Activated CD8-positive, alpha-beta T cell treated with anti-CD3 and anti-CD28 coated beads for 36 hours (primary cell): ENCODE measurements around the gene L3MBTL4. TPM values are rescaled to one million over a fixed set of nuclear protein-coding genes. Genes with fewer than 3 reads are reported as not detected.

Experiments used
- ATAC-seq: fragments of 200-7000 bp; cut with Tn5 transposase; one replicate; pipeline ENCODE4 v1.10.0; 2021; ENCODE audit warnings: mild to moderate bottlenecking, moderate library complexity
- CTCF ChIA-PET: fragments of 350-600 bp; sonication (Branson Sonifier 250); formaldehyde crosslinking; loops from one replicate; lab custom pipeline; 2021; ENCODE audit warnings: antibody characterized with exemption; lab: Charles Lee
- POLR2A ChIA-PET: fragments of 350-600 bp; sonication (Branson Sonifier 250); formaldehyde crosslinking; loops from one replicate; lab custom pipeline; 2021; ENCODE audit warnings: antibody characterized with exemption; lab: Charles Lee
- DNase-seq: peaks from one replicate; pipeline ENCODE4 v3.0.0-alpha.2; 2020
- H3K27ac Mint-ChIP-seq: one replicate; pipeline ENCODE4 v1.8.0; 2021; ENCODE audit warnings: mild to moderate bottlenecking, mixed read lengths
- H3K27me3 Mint-ChIP-seq: one replicate; pipeline ENCODE4 v1.8.0; 2021; ENCODE audit warnings: mixed read lengths
- H3K36me3 Mint-ChIP-seq: one replicate; pipeline ENCODE4 v1.8.0; 2021; ENCODE audit warnings: low read depth, mixed read lengths
- H3K4me1 Mint-ChIP-seq: one replicate; pipeline ENCODE4 v1.8.0; 2021; ENCODE audit warnings: low read depth, mixed read lengths
- H3K4me3 Mint-ChIP-seq: one replicate; pipeline ENCODE4 v1.8.0; 2021; ENCODE audit warnings: mild to moderate bottlenecking, moderate library complexity, mixed read lengths
- H3K9me3 Mint-ChIP-seq: one replicate; pipeline ENCODE4 v1.8.0; 2021; ENCODE audit warnings: mixed read lengths
- CTCF ChIP-seq: fragments of 200-600 bp; IDR thresholded peaks from one replicate; pipeline ENCODE4 v1.8.0; 2022; ENCODE audit warnings: antibody characterized with exemption, mild to moderate bottlenecking
- intact Hi-C: fragments of 100-400 bp; cut with micrococcal nuclease; formaldehyde crosslinking; loops from one replicate; pipeline ENCODE4 v1.10.0; 2022
- total RNA-seq, 2 experiments: library from RNA; stranded (reverse); gene quantifications; one replicate each; pipeline ENCODE4 v1.2.3, GENCODE V29; 2021

Gene L3MBTL4
- total RNA-seq = not detected

GRCh38 chr18:6414723-6415417 is at the start of gene L3MBTL4:
TSS of gene L3MBTL4 (minus strand) at chr18:6414911. CDS start at chr18:6311625, 103,286 bp downstream.
- DNase-seq (no peak), ATAC-seq (peak; percentile 24)
- CTCF ChIA-PET = interaction anchor here (0.9 kb wide), 1 partner anchor 10 kb away, joined by 3 read pairs; no protein-coding TSS in a partner anchor
- POLR2A ChIA-PET = no interaction called here
- intact Hi-C loops = no loop called here
- Mint-ChIP-seq H3K27me3 (peaks cover 26% of the 10 kb centered on the region), H3K9me3 (peaks cover 4% of the 10 kb centered on the region), H3K27ac (no peak within 1 kb of the TSS), H3K4me1 (peaks cover 5% of the 10 kb centered on the region), H3K36me3 (peaks cover 1% of the 10 kb centered on the region), H3K4me3 (peak within 1 kb of the TSS; percentile 63)
- no peak for TF ChIP-seq CTCF

- Mint-ChIP-seq H3K27ac (no peak overlapping the region), H3K4me3 (no peak overlapping the region), H3K9me3 (no peaks in the 10 kb centered on the region), H3K27me3 (no peaks in the 10 kb centered on the region), H3K36me3 (no peaks in the 10 kb centered on the region), H3K4me1 (no peaks in the 10 kb centered on the region)
- TF ChIP-seq CTCF = no peak
- intact Hi-C loops = no loop called here
- DNase-seq (no peak), ATAC-seq (no peak)
- ChIA-PET POLR2A (no interaction called here), CTCF (no interaction called here)
Observed at GRCh38 chr18:6452194-6452593, 37.5 kb upstream of the L3MBTL4 start.

- ATAC-seq = no peak
- CTCF ChIA-PET = no interaction called here
- no peak overlapping the region for H3K4me3 Mint-ChIP-seq
- no peaks in the 10 kb centered on the region for H3K4me1 Mint-ChIP-seq
- TF ChIP-seq CTCF = no peak
- intact Hi-C loops = no loop called here
- no peak overlapping the region for H3K27ac Mint-ChIP-seq
- POLR2A ChIA-PET = no interaction called here
- no peak for DNase-seq
- H3K36me3 Mint-ChIP-seq = no peaks in the 10 kb centered on the region
- no peaks in the 10 kb centered on the region for H3K9me3 Mint-ChIP-seq
- no peaks in the 10 kb centered on the region for H3K27me3 Mint-ChIP-seq
Observed at GRCh38 chr18:6449213-6449612, 34.5 kb upstream of the L3MBTL4 start.

GRCh38 chr18:6444466-6445228 is 29.9 kb upstream of the L3MBTL4 start:
- no peak for ATAC-seq
- POLR2A ChIA-PET = no interaction called here
- no peak overlapping the region for H3K4me3 Mint-ChIP-seq
- no peaks in the 10 kb centered on the region for H3K27me3 Mint-ChIP-seq
- no peak for DNase-seq
- CTCF ChIA-PET = no interaction called here
- H3K4me1 Mint-ChIP-seq = no peaks in the 10 kb centered on the region
- intact Hi-C loops = no loop called here
- TF ChIP-seq CTCF = no peak
- no peaks in the 10 kb centered on the region for H3K9me3 Mint-ChIP-seq
- no peaks in the 10 kb centered on the region for H3K36me3 Mint-ChIP-seq
- H3K27ac Mint-ChIP-seq = no peak overlapping the region

- CTCF ChIA-PET = no interaction called here
- DNase-seq (no peak), ATAC-seq (no peak)
- intact Hi-C loops = no loop called here
- Mint-ChIP-seq H3K27ac (no peak overlapping the region), H3K27me3 (no peaks in the 10 kb centered on the region), H3K36me3 (no peaks in the 10 kb centered on the region), H3K9me3 (no peaks in the 10 kb centered on the region), H3K4me3 (no peak overlapping the region), H3K4me1 (no peaks in the 10 kb centered on the region)
- TF ChIP-seq CTCF = no peak
- POLR2A ChIA-PET = no interaction called here
Observed at GRCh38 chr18:6441200-6441599, 26.5 kb upstream of the L3MBTL4 start.
